Esophagus muscularis mucosa (tissue), 3 donors: ENCODE data around the gene SDK1.

Experiments
- POLR2A ChIP-seq: fragments of 450-650 bp; IDR thresholded peaks from one replicate; pipeline ENCODE4 v1.6.1; 2017; ENCODE audit warnings: antibody characterized with exemption, moderate library complexity, mild to moderate bottlenecking, low read depth
- POLR2AphosphoS5 ChIP-seq, 2 donors: sonication (generic); formaldehyde crosslinking; IDR thresholded peaks; one replicate each; pipeline ENCODE4 v1.6.1; 2017; ENCODE audit warnings: antibody characterized with exemption in 2 of 2
- TF ChIP-seq, protein P1 (sequence below), 3 experiments: fragments of 200-600 bp in 2 of 3; fragments of 450-650 bp in 1 of 3; sonication (generic) in 2 of 3; IDR thresholded peaks; one replicate each; pipeline ENCODE4 v1.5.1; 2017 to 2019; ENCODE audit warnings: antibody characterized with exemption in 3 of 3, mild to moderate bottlenecking in 2 of 3, moderate library complexity in 1 of 3

DNA sequence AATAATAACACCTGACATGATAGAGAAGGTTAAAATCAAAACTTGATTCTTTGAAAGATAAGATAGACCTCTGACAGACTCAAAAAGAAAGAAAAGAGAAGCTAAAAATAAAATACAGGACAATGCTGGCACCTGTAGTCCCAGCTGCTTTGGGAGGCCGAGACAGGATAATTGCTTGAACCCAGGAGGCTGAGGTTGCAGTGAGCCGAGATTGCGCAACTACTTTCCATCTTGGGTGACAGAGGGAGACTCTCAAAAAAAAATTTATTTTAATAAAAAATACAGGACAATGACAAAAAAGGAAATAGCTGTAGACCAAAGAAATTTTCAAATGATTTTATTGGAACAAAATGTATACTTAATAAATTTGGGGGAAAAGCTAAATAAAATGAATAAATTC lies 263.2 kb downstream of the SDK1 start:
- no peak for TF ChIP-seq POLR2AphosphoS5 (IDR thresholded peaks at IDR 0.05)
- no peak for TF ChIP-seq POLR2A
- TF ChIP-seq, protein P1, sequence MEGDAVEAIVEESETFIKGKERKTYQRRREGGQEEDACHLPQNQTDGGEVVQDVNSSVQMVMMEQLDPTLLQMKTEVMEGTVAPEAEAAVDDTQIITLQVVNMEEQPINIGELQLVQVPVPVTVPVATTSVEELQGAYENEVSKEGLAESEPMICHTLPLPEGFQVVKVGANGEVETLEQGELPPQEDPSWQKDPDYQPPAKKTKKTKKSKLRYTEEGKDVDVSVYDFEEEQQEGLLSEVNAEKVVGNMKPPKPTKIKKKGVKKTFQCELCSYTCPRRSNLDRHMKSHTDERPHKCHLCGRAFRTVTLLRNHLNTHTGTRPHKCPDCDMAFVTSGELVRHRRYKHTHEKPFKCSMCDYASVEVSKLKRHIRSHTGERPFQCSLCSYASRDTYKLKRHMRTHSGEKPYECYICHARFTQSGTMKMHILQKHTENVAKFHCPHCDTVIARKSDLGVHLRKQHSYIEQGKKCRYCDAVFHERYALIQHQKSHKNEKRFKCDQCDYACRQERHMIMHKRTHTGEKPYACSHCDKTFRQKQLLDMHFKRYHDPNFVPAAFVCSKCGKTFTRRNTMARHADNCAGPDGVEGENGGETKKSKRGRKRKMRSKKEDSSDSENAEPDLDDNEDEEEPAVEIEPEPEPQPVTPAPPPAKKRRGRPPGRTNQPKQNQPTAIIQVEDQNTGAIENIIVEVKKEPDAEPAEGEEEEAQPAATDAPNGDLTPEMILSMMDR (IDR thresholded peaks at IDR 0.05): no peak
